ENCODE data around the gene MTX2.

Gene MTX2

GRCh38 chr2:176378323-176378722 is 109.1 kb downstream of the MTX2 start:
- DNase-seq (ENCODE audit: low read depth) = no peak

- DNase-seq (ENCODE audit: low read depth) = no peak
Measured at GRCh38 chr2:176380341-176380740, 111.1 kb downstream of the MTX2 start.

- no peak for DNase-seq (ENCODE audit: low read depth)
Measured at GRCh38 chr2:176383100-176383499, 113.9 kb downstream of the MTX2 start.

GRCh38 chr2:176383836-176384442 is 114.7 kb downstream of the MTX2 start:
- no peak for DNase-seq (ENCODE audit: low read depth)

- no peak for DNase-seq (ENCODE audit: low read depth)
Measured at GRCh38 chr2:176385219-176385759, 116.0 kb downstream of the MTX2 start.

GRCh38 chr2:176385838-176386237 is 116.6 kb downstream of the MTX2 start:
- DNase-seq (ENCODE audit: low read depth) = no peak

All from fibroblast of the conjunctiva (primary cell).